Fibroblast of villous mesenchyme (primary cell): ENCODE measurements around the gene USP5. TPM values are rescaled to one million over a fixed set of nuclear protein-coding genes. Genes with fewer than 3 reads are reported as not detected.
A peak's percentile ranks its signal among the peaks of the same experiment; 100 is the strongest.

Source experiments
- DNase-seq: peaks from one replicate; pipeline ENCODE4 v3.0.0-alpha.2; 2010; ENCODE audit warnings: low read depth
- H3K4me3 ChIP-seq: 2 replicates; pipeline ENCODE4 v1.5.1; 2011; ENCODE audit warnings: low read depth, mild to moderate bottlenecking, low read length
- CTCF ChIP-seq: IDR thresholded peaks from 2 replicates; pipeline ENCODE4 v1.5.1; 2012; ENCODE audit warnings: low read depth, mild to moderate bottlenecking, low read length; ENCODE audit not compliant: insufficient read depth
- total RNA-seq: library from RNA; depleted of rRNA; stranded (reverse); fragments of >200 nt; gene quantifications from 2 replicates; pipeline ENCODE4 v1.2.3, GENCODE V29; 2012

USP5 gene
- total RNA-seq, 1 donor = 96.7 TPM

GRCh38 chr12:6825398-6826124 lies 26.4 kb upstream of the USP5 start:
- peak overlapping the region; percentile 4 for H3K4me3 ChIP-seq
- peak; percentile 85 for DNase-seq
- peak; percentile 97 for TF ChIP-seq CTCF

GRCh38 chr12:6826125-6826733 lies 25.7 kb upstream of the USP5 start:
- no peak overlapping the region for H3K4me3 ChIP-seq
- no peak for DNase-seq
- TF ChIP-seq CTCF = no peak

GRCh38 chr12:6826734-6827436 lies 25.1 kb upstream of the USP5 start:
- TF ChIP-seq CTCF = no peak
- H3K4me3 ChIP-seq = no peak overlapping the region
- DNase-seq = no peak

- no peak for TF ChIP-seq CTCF
- DNase-seq = peak; percentile 83
- H3K4me3 ChIP-seq = peak overlapping the region; percentile 44
Measured at GRCh38 chr12:6827437-6827911, 24.5 kb upstream of the USP5 start.

GRCh38 chr12:6827982-6828780 lies 23.8 kb upstream of the USP5 start, which contains the start of gene P3H3:
Gene P3H3, plus strand, starts transcription at chr12:6828407. Its CDS starts 34 bp downstream, at chr12:6828441.
- no peak for TF ChIP-seq CTCF
- DNase-seq = peak; percentile 49
- H3K4me3 ChIP-seq = peak within 1 kb of the TSS; percentile 96
